H1 (cell line): ENCODE data around the gene UGGT2. TPM values are rescaled to one million over a fixed set of nuclear protein-coding genes. Genes with fewer than 3 reads are reported as not detected.
"Not testable (repeated sequence)": the region's sequence is repeated elsewhere in the genome, so short reads cannot be mapped to it uniquely, and the experiment has no call there.

Experiments used
- CTCF ChIA-PET: fragments of 300-600 bp; sonication (Branson Sonifier 250); formaldehyde crosslinking; loops from one replicate; lab custom pipeline; 2021; ENCODE audit not compliant: partially characterized antibody; lab: Charles Lee
- POLR2A ChIA-PET: fragments of 300-600 bp; sonication (Branson Sonifier 250); formaldehyde crosslinking; loops from one replicate; lab custom pipeline; 2021; ENCODE audit warnings: inconsistent platforms; ENCODE audit not compliant: partially characterized antibody; lab: Charles Lee
- DNase-seq, 2 experiments: peaks; one replicate each; pipeline versions ENCODE4 v3.0.0 to v3.0.0-alpha.2; 2010 to 2022; ENCODE audit warnings: low spot score in 2 of 2, low read depth in 1 of 2, mixed read lengths in 1 of 2
- FAIRE-seq: peaks from 2 replicates; lab custom pipeline; 2011; peaks lifted over from hg19 to GRCh38; lab: Jason Lieb, UNC
- H2AFZ ChIP-seq: 2 replicates; pipeline ENCODE4 v1.8.1; 2012; ENCODE audit warnings: low read length, inconsistent platforms
- H2AK5ac ChIP-seq: 2 replicates; pipeline ENCODE4 v1.6.1; 2013; ENCODE audit warnings: low read depth, low read length
- H2BK120ac ChIP-seq: replicated peaks from 2 replicates; pipeline ENCODE3; 2013; ENCODE audit warnings: low read depth, low read length, inconsistent platforms
- H2BK12ac ChIP-seq: 2 replicates; pipeline ENCODE4 v1.6.1; 2013; ENCODE audit warnings: low read depth, low read length
- H2BK15ac ChIP-seq: 2 replicates; pipeline ENCODE4 v1.6.1; 2013; ENCODE audit warnings: low read length
- H2BK20ac ChIP-seq: 2 replicates; pipeline ENCODE4 v1.6.1; 2013; ENCODE audit warnings: low read length
- H2BK5ac ChIP-seq: 2 replicates; pipeline ENCODE4 v1.6.1; 2013; ENCODE audit warnings: low read depth, low read length
- H3K14ac ChIP-seq: 2 replicates; pipeline ENCODE4 v1.6.1; 2013; ENCODE audit warnings: inconsistent platforms; ENCODE audit not compliant: insufficient read length
- H3K18ac ChIP-seq: 2 replicates; pipeline ENCODE4 v1.6.1; 2013; ENCODE audit warnings: low read length; ENCODE audit errors: extremely low read depth
- H3K23ac ChIP-seq: 2 replicates; pipeline ENCODE4 v1.6.1; 2013; ENCODE audit warnings: inconsistent platforms; ENCODE audit not compliant: insufficient read length
- H3K23me2 ChIP-seq: 2 replicates; pipeline ENCODE4 v1.6.1; 2013; ENCODE audit warnings: low read depth, low read length
- H3K27ac ChIP-seq: 2 replicates; pipeline ENCODE4 v1.6.1; 2011; ENCODE audit warnings: low read depth, low read length, inconsistent platforms
- H3K27me3 ChIP-seq, 4 experiments: replicated peaks in 1 of 4; 1 replicate in 1 of 4; 2 replicates in 3 of 4; pipeline versions ENCODE4 v1.6.1 to v1.8.1; 2011 to 2013; ENCODE audit warnings: low read length in 3 of 4, mild to moderate bottlenecking in 3 of 4, inconsistent platforms in 2 of 4, mixed read lengths in 2 of 4, moderate library complexity in 1 of 4; ENCODE audit not compliant: control insufficient read depth in 3 of 4, insufficient read depth in 3 of 4; ENCODE audit errors: extremely low read depth in 1 of 4
- H3K36me3 ChIP-seq, 4 experiments: 2 replicates each; pipeline versions ENCODE4 v1.6.1 to v1.8.1; 2011 to 2013; ENCODE audit warnings: mild to moderate bottlenecking in 4 of 4, low read length in 3 of 4, moderate library complexity in 2 of 4, control low read depth in 1 of 4, inconsistent platforms in 1 of 4; ENCODE audit not compliant: insufficient read depth in 4 of 4, control insufficient read depth in 2 of 4
- H3K4ac ChIP-seq: replicated peaks from 2 replicates; pipeline ENCODE3; 2013; ENCODE audit warnings: low read length, low read depth, mixed read lengths, inconsistent platforms; ENCODE audit not compliant: insufficient read length
- H3K4me1 ChIP-seq, 4 experiments: replicated peaks in 1 of 4; 1 replicate in 1 of 4; 2 replicates in 3 of 4; pipeline versions ENCODE4 v1.6.1 to v1.8.1; 2011 to 2013; ENCODE audit warnings: low read length in 3 of 4, inconsistent platforms in 2 of 4, mixed read lengths in 1 of 4; ENCODE audit not compliant: insufficient read depth in 4 of 4, control insufficient read depth in 3 of 4
- H3K4me2 ChIP-seq, 2 experiments: 2 replicates each; pipeline versions ENCODE4 v1.6.1 to v1.8.1; 2011 to 2013; ENCODE audit warnings: low read depth in 2 of 2, low read length in 2 of 2, control low read depth in 1 of 2, inconsistent platforms in 1 of 2, mild to moderate bottlenecking in 1 of 2; ENCODE audit not compliant: insufficient read depth in 1 of 2
- H3K4me3 ChIP-seq, 4 experiments: fragments of 200-600, 300-600 bp in 1 of 4; sonication (generic), shearing (Covaris generic), sonication (Bioruptor Twin) in 1 of 4; 2 replicates each; pipeline versions ENCODE4 v1.5.1 to v1.8.1; 2011 to 2016; ENCODE audit warnings: low read length in 4 of 4, low read depth in 3 of 4, control low read depth in 2 of 4, inconsistent platforms in 2 of 4, mild to moderate bottlenecking in 2 of 4, mixed read lengths in 1 of 4, moderate library complexity in 1 of 4; ENCODE audit not compliant: insufficient read depth in 2 of 4; ENCODE audit errors: extremely low read depth in 1 of 4
- H3K56ac ChIP-seq: replicated peaks from 2 replicates; pipeline ENCODE3; 2013; ENCODE audit warnings: low read depth, mild to moderate bottlenecking, mixed read lengths, low read length, inconsistent platforms; ENCODE audit not compliant: insufficient read length
- H3K79me1 ChIP-seq: 2 replicates; pipeline ENCODE4 v1.6.1; 2013; ENCODE audit warnings: low read depth, low read length, control low read depth
- H3K79me2 ChIP-seq, 2 experiments: 2 replicates each; pipeline versions ENCODE4 v1.6.1 to v1.8.1; 2012 to 2013; ENCODE audit warnings: low read length in 2 of 2, mild to moderate bottlenecking in 2 of 2, inconsistent platforms in 1 of 2; ENCODE audit not compliant: insufficient read depth in 2 of 2, control insufficient read depth in 1 of 2
- H3K9ac ChIP-seq, 4 experiments: replicated peaks in 1 of 4; 1 replicate in 1 of 4; 2 replicates in 3 of 4; pipeline versions ENCODE4 v1.6.1 to v1.8.1; 2011 to 2013; ENCODE audit warnings: low read depth in 3 of 4, low read length in 3 of 4, control low read depth in 2 of 4, mild to moderate bottlenecking in 2 of 4, moderate library complexity in 2 of 4, inconsistent platforms in 1 of 4; ENCODE audit errors: extremely low read depth in 1 of 4
- H3K9me3 ChIP-seq, 2 experiments: 2 replicates each; pipeline versions ENCODE4 v1.6.1 to v1.8.1; 2012 to 2013; ENCODE audit warnings: mild to moderate bottlenecking in 2 of 2, moderate library complexity in 2 of 2, control low read depth in 1 of 2, inconsistent platforms in 1 of 2, low read depth in 1 of 2, low read length in 1 of 2, mixed read lengths in 1 of 2; ENCODE audit not compliant: insufficient read depth in 2 of 2
- H4K20me1 ChIP-seq, 2 experiments: replicated peaks in 1 of 2; 2 replicates each; pipeline versions ENCODE3 to v1.8.1; 2011 to 2013; ENCODE audit warnings: inconsistent platforms in 2 of 2, low read length in 2 of 2, mild to moderate bottlenecking in 1 of 2; ENCODE audit not compliant: insufficient read depth in 2 of 2, control insufficient read depth in 1 of 2
- H4K5ac ChIP-seq: 2 replicates; pipeline ENCODE4 v1.6.1; 2013; ENCODE audit warnings: low read length, low read depth, mixed read lengths, inconsistent platforms; ENCODE audit not compliant: insufficient read length
- H4K8ac ChIP-seq: 2 replicates; pipeline ENCODE4 v1.8.0; 2013; ENCODE audit warnings: mild to moderate bottlenecking, moderate library complexity, low read length, inconsistent platforms; ENCODE audit not compliant: insufficient read depth; ENCODE audit errors: extremely low read depth
- H4K91ac ChIP-seq: replicated peaks from 2 replicates; pipeline ENCODE3; 2013; ENCODE audit warnings: low read length, mixed read lengths, inconsistent platforms; ENCODE audit not compliant: insufficient read length
- CEBPB ChIP-seq: IDR thresholded peaks from 2 replicates; pipeline ENCODE4 v1.6.1; 2012; ENCODE audit warnings: low read depth, low read length
- EGR1 ChIP-seq: IDR thresholded peaks from 2 replicates; pipeline ENCODE4 v1.6.1; 2011; ENCODE audit warnings: low read depth, low read length, borderline replicate concordance
- EZH2 ChIP-seq: fragments of 200-600 bp; sonication (generic); IDR thresholded peaks from 2 replicates; pipeline ENCODE4 v1.7.1; 2012; ENCODE audit warnings: low read depth, mild to moderate bottlenecking, moderate library complexity, low read length, inconsistent platforms; ENCODE audit not compliant: severe bottlenecking
- PHF8 ChIP-seq: fragments of 200-600 bp; sonication (generic); conservative IDR thresholded peaks from 2 replicates; pipeline ENCODE4 v1.7.1; 2012; ENCODE audit warnings: low read depth, mild to moderate bottlenecking, inconsistent platforms, low read length, moderate library complexity
- POLR2AphosphoS5 ChIP-seq: IDR thresholded peaks from 2 replicates; pipeline ENCODE4 v1.6.1; 2011; ENCODE audit warnings: low read depth, low read length
- RXRA ChIP-seq: IDR thresholded peaks from 2 replicates; pipeline ENCODE4 v1.6.1; 2011; ENCODE audit warnings: low read depth, mild to moderate bottlenecking, low read length, moderate library complexity; ENCODE audit not compliant: insufficient read depth
- TCF12 ChIP-seq: IDR thresholded peaks from 2 replicates; pipeline ENCODE4 v1.6.1; 2011; ENCODE audit warnings: low read depth, mild to moderate bottlenecking, low read length
- WGBS, 2 experiments: shearing (Covaris generic) in 1 of 2; methylation state at CpG; one replicate each; pipeline versions ENCODE4 v1.1.6 to v1.1.7; 2013 to 2015; ENCODE audit warnings: low lambda C conversion rate in 2 of 2, mixed read lengths in 2 of 2, inconsistent platforms in 1 of 2, low coverage in 1 of 2, missing lambda C conversion rate in 1 of 2; ENCODE audit not compliant: insufficient replicate concordance in 2 of 2, insufficient coverage in 1 of 2, insufficient read length in 1 of 2; ENCODE audit errors: extremely low coverage in 1 of 2, missing lambda C conversion rate in 1 of 2; 5-methylcytosine and 5-hydroxymethylcytosine counted together
- polyA plus RNA-seq, 7 experiments: library from polyadenylated mRNA; depleted of rRNA in 3 of 7; stranded (reverse) in 5 of 7; unstranded in 2 of 7; fragments of >200 nt in 5 of 7; fragments of 200-250 nt in 2 of 7; gene quantifications; 1 replicate in 5 of 7; 2 replicates in 1 of 7; 4 replicates in 1 of 7; pipeline versions ENCODE4 v1.2.1 to v1.2.3, GENCODE V29; 2011 to 2013; ENCODE audit warnings: missing spikeins in 2 of 7, mixed read lengths in 2 of 7
- total RNA-seq: library from RNA; stranded (reverse); fragmentation: NEBNext Ultra II Directional; extraction: Animal tissue kit (Norgen Biotek cat#: 25700); gene quantifications from 2 replicates; pipeline ENCODE4 v1.2.1, GENCODE V29; 2021

Gene UGGT2
- total and polyA plus RNA-seq, 2 of the 8 experiments (the other 6 are each of a cell fraction or from before 2014, with no cell fraction given): 5.9 to 25.1 TPM

DNA sequence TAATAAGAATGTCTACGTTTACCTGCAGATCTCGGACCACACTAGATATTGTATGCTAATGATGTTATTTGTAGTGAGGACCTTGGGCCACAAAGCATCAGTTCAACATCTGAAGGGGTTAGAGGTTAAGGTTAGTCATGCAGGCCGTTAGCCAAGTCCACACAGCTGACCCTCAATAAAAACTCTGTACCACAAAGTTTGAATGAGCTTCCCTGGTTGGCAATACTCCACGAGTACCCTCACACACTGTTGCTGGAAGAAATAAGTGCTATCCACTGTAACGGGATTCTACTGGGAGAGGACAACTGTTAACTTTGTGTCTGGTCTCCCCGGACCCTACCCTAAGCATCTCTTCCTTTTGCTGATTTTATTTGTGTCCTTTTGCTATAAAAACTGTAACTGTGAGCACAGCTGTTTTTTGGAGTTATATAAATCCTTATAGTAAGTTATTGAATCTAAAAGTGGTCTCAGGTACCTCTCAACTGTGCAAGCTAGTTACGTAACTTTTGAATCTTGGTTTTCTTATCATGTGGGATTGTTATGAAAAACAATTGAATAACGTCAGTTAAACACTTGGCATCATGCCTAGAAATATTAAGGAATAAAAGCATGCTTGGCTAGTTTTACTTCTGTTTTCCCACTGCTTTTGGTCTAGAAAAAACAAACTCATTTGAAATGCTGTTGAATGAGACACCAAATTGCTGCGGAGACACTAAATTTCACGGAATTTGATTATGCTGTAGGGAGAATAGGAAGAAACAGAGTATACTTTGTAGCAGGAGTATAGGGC is 194.7 kb downstream of the UGGT2 start (continued):
- TF ChIP-seq PHF8 (no peak), CEBPB (no peak), POLR2AphosphoS5 (no peak), RXRA (no peak), TCF12 (no peak), EZH2 (no peak), EGR1 (no peak)

DNA sequence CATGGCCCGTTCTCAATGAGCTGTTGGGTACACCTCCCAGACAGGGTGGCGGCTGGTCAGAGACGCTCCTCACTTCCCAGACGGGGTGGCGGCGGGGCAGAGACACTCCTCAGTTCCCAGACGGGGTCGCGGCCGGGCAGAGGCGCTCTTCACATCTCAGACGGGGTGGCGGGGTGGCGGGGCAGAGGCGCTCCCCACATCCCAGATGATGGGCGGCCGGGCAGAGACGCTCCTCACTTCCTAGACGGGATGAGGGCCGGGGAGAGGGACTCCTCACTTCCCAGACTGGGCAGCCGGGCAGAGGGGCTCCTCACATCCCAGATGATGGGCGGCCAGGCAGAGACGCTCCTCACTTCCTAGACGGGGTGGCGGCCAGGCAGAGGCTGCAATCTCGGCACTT is 207.5 kb downstream of the UGGT2 start:
- H4K20me1 ChIP-seq, H3K27me3 ChIP-seq, H2AK5ac ChIP-seq, H3K27ac ChIP-seq, H3K56ac ChIP-seq, H2AFZ ChIP-seq, H3K18ac ChIP-seq, POLR2A ChIA-PET, DNase-seq, H2BK15ac ChIP-seq, H2BK12ac ChIP-seq, H3K4me2 ChIP-seq, H4K8ac ChIP-seq, H2BK20ac ChIP-seq, H3K23me2 ChIP-seq, H3K4me1 ChIP-seq, H3K4me3 ChIP-seq, H3K23ac ChIP-seq, FAIRE-seq, H3K9ac ChIP-seq, CTCF ChIA-PET, H3K14ac ChIP-seq, H3K4ac ChIP-seq, H3K79me1 ChIP-seq, H3K79me2 ChIP-seq, H4K5ac ChIP-seq, H2BK5ac ChIP-seq, H4K91ac ChIP-seq, H2BK120ac ChIP-seq: not testable (repeated sequence)
- Histone ChIP-seq H3K9me3 (peaks cover 11 to 14% of the 10 kb centered on the region in 2 experiments), H3K36me3 (peaks cover 0 to 14% (median 6%) of the 10 kb centered on the region in 4 experiments; a peak in 4 of 8 replicates)
- 90% methylated on average over 15 of the region's 26 CpGs; no CpG with 5 or more reads in 1 of the 2 experiments for WGBS, 2 experiments
